ENCODE data around the gene DGKA.

Gene DGKA

GRCh38 chr12:55926738-55927587, 4.0 kb upstream of the DGKA start:
- Histone ChIP-seq H2BK15ac (ENCODE audit: low read length) (peak overlapping the region; percentile 96), H3K23ac (ENCODE audit: low read depth, low read length, poor library complexity) (peak overlapping the region; percentile 97), H3K79me1 (ENCODE audit: low read depth, low read length) (peaks cover 2% of the 10 kb centered on the region), H2AK5ac (ENCODE audit: low read depth, low read length) (peak overlapping the region; percentile 96), H3K4ac (ENCODE audit: low read length) (no peak overlapping the region), H3K36me3 (replicated peaks in 1 of 2; ENCODE audit: control insufficient read depth in 2 of 2, insufficient read depth in 2 of 2, low read length in 2 of 2) (peaks cover 8 to 40% of the 10 kb centered on the region in 2 donors), H3K4me2 (ENCODE audit: insufficient read depth, low read length, poor library complexity, severe bottlenecking) (peak overlapping the region; percentile 85), H2BK12ac (ENCODE audit: low read length) (peak overlapping the region; percentile 82), H3K27ac (replicated peaks; ENCODE audit: low read length) (peak overlapping the region; percentile 99), H3K4me3 (ENCODE audit: low read length in 2 of 2) (peak overlapping the region; percentile 89 to 94), H2BK120ac (ENCODE audit: low read depth, low read length) (peak overlapping the region; percentile 38), H3K27me3 (ENCODE audit: control insufficient read depth in 3 of 3, insufficient read depth in 3 of 3, low read depth in 1 of 3, low read length in 3 of 3) (peaks cover 0 to 7% (median 0%) of the 10 kb centered on the region in 3 experiments), H2AFZ (ENCODE audit: low read length) (peak overlapping the region; percentile 86), H3K14ac (ENCODE audit: low read length) (no peak overlapping the region), H3K9ac (ENCODE audit: low read depth, low read length, poor library complexity) (peak overlapping the region; percentile 96), H4K91ac (ENCODE audit: low read depth, low read length, poor library complexity) (no peak overlapping the region), H2BK5ac (ENCODE audit: low read length) (peak overlapping the region; percentile 100), H3K18ac (ENCODE audit: low read length) (peak overlapping the region; percentile 98), H3K4me1 (ENCODE audit: control insufficient read depth in 2 of 2, insufficient read depth in 1 of 2, low read depth in 1 of 2, low read length in 2 of 2) (peaks cover 12 to 19% of the 10 kb centered on the region in 2 donors), H3K9me3 (replicated peaks in 1 of 2; ENCODE audit: control insufficient read depth in 2 of 2, insufficient read depth in 1 of 2, low read depth in 1 of 2, low read length in 2 of 2) (no peaks in the 10 kb centered on the region), H4K8ac (ENCODE audit: low read depth, low read length) (no peak overlapping the region)
- peak; percentile 86 for DNase-seq (ENCODE audit: low spot score)
- no CpG with 5 or more reads among the region's 42 CpGs for WGBS, 2 donors (ENCODE audit: extremely low coverage in 2 of 2, insufficient read length in 2 of 2, insufficient replicate concordance in 1 of 2)

GRCh38 chr12:55927588-55928502, 3.1 kb upstream of the DGKA start, which contains the start of gene PYM1:
TSS of gene PYM1 (minus strand) at chr12:55927894. CDS start at chr12:55927761, 133 bp downstream.
- no peak within 1 kb of the TSS for H4K8ac ChIP-seq (ENCODE audit: low read depth, low read length)
- H3K9ac ChIP-seq (ENCODE audit: low read depth, low read length, poor library complexity), result peak within 1 kb of the TSS; percentile 96
- H2BK12ac ChIP-seq (ENCODE audit: low read length), result peak within 1 kb of the TSS; percentile 82

GRCh38 chr12:55929306-55929791, 1.6 kb upstream of the DGKA start:
- H3K14ac ChIP-seq (ENCODE audit: low read length), result no peak overlapping the region
- no peak overlapping the region for H4K91ac ChIP-seq (ENCODE audit: low read depth, low read length, poor library complexity)
- no peak overlapping the region for H3K18ac ChIP-seq (ENCODE audit: low read length)
- no peak overlapping the region for H3K4ac ChIP-seq (ENCODE audit: low read length)
- H2BK15ac ChIP-seq (ENCODE audit: low read length), result no peak overlapping the region
- peaks cover 4 to 28% (median 20%) of the 10 kb centered on the region in 3 experiments for H3K27me3 ChIP-seq (ENCODE audit: control insufficient read depth in 3 of 3, insufficient read depth in 3 of 3, low read depth in 1 of 3, low read length in 3 of 3)
- no peaks in the 10 kb centered on the region for H3K9me3 ChIP-seq (replicated peaks in 1 of 2; ENCODE audit: control insufficient read depth in 2 of 2, insufficient read depth in 1 of 2, low read depth in 1 of 2, low read length in 2 of 2)
- DNase-seq (ENCODE audit: low spot score), result no peak
- H2AK5ac ChIP-seq (ENCODE audit: low read depth, low read length), result no peak overlapping the region
- no peaks in the 10 kb centered on the region for H3K79me1 ChIP-seq (ENCODE audit: low read depth, low read length)
- no peak overlapping the region for H3K4me3 ChIP-seq (ENCODE audit: low read length in 2 of 2)
- WGBS, 2 donors (ENCODE audit: extremely low coverage in 2 of 2, insufficient read length in 2 of 2, insufficient replicate concordance in 1 of 2), result no CpG with 5 or more reads among the region's 8 CpGs
- no peak overlapping the region for H2AFZ ChIP-seq (ENCODE audit: low read length)
- H2BK5ac ChIP-seq (ENCODE audit: low read length), result no peak overlapping the region
- H3K23ac ChIP-seq (ENCODE audit: low read depth, low read length, poor library complexity), result no peak overlapping the region
- H3K4me1 ChIP-seq (ENCODE audit: control insufficient read depth in 2 of 2, insufficient read depth in 1 of 2, low read depth in 1 of 2, low read length in 2 of 2), result peaks cover 14 to 25% of the 10 kb centered on the region in 2 donors
- H3K4me2 ChIP-seq (ENCODE audit: insufficient read depth, low read length, poor library complexity, severe bottlenecking), result no peak overlapping the region
- H2BK12ac ChIP-seq (ENCODE audit: low read length), result no peak overlapping the region
- H2BK120ac ChIP-seq (ENCODE audit: low read depth, low read length), result no peak overlapping the region
- no peak overlapping the region for H3K27ac ChIP-seq (replicated peaks; ENCODE audit: low read length)
- H3K36me3 ChIP-seq (replicated peaks in 1 of 2; ENCODE audit: control insufficient read depth in 2 of 2, insufficient read depth in 2 of 2, low read length in 2 of 2), result peaks cover 5 to 18% of the 10 kb centered on the region in 2 donors
- H3K9ac ChIP-seq (ENCODE audit: low read depth, low read length, poor library complexity), result no peak overlapping the region
- no peak overlapping the region for H4K8ac ChIP-seq (ENCODE audit: low read depth, low read length)

More at GRCh38 chr12:55927588-55928502, 3.1 kb upstream of the DGKA start, which contains the start of gene PYM1:
- peak within 1 kb of the TSS; percentile 99 for H3K27ac ChIP-seq (replicated peaks; ENCODE audit: low read length)
- peak; percentile 76 for DNase-seq (ENCODE audit: low spot score)
- peak within 1 kb of the TSS; percentile 89 to 94 for H3K4me3 ChIP-seq (ENCODE audit: low read length in 2 of 2)
- H3K4me2 ChIP-seq (ENCODE audit: insufficient read depth, low read length, poor library complexity, severe bottlenecking), result peak within 1 kb of the TSS; percentile 85
- WGBS, 2 donors (ENCODE audit: extremely low coverage in 2 of 2, insufficient read length in 2 of 2, insufficient replicate concordance in 1 of 2), result no CpG with 5 or more reads among the region's 49 CpGs
- H3K79me1 ChIP-seq (ENCODE audit: low read depth, low read length), result peaks cover 2% of the 10 kb centered on the region
- H3K18ac ChIP-seq (ENCODE audit: low read length), result peak within 1 kb of the TSS; percentile 98
- H4K91ac ChIP-seq (ENCODE audit: low read depth, low read length, poor library complexity), result no peak within 1 kb of the TSS
- peak within 1 kb of the TSS; percentile 100 for H2BK5ac ChIP-seq (ENCODE audit: low read length)
- no peak within 1 kb of the TSS for H3K14ac ChIP-seq (ENCODE audit: low read length)
- H2AFZ ChIP-seq (ENCODE audit: low read length), result peak within 1 kb of the TSS; percentile 86
- peak within 1 kb of the TSS; percentile 96 for H2AK5ac ChIP-seq (ENCODE audit: low read depth, low read length)
- H3K27me3 ChIP-seq (ENCODE audit: control insufficient read depth in 3 of 3, insufficient read depth in 3 of 3, low read depth in 1 of 3, low read length in 3 of 3), result peaks cover 4 to 15% (median 9%) of the 10 kb centered on the region in 3 experiments
- no peak within 1 kb of the TSS for H3K4ac ChIP-seq (ENCODE audit: low read length)
- H2BK15ac ChIP-seq (ENCODE audit: low read length), result peak within 1 kb of the TSS; percentile 96
- peak within 1 kb of the TSS; percentile 97 for H3K23ac ChIP-seq (ENCODE audit: low read depth, low read length, poor library complexity)
- peaks cover 14 to 25% of the 10 kb centered on the region in 2 donors for H3K4me1 ChIP-seq (ENCODE audit: control insufficient read depth in 2 of 2, insufficient read depth in 1 of 2, low read depth in 1 of 2, low read length in 2 of 2)
- peak within 1 kb of the TSS; percentile 38 for H2BK120ac ChIP-seq (ENCODE audit: low read depth, low read length)
- H3K36me3 ChIP-seq (replicated peaks in 1 of 2; ENCODE audit: control insufficient read depth in 2 of 2, insufficient read depth in 2 of 2, low read length in 2 of 2), result peaks cover 5 to 31% of the 10 kb centered on the region in 2 donors
- no peaks in the 10 kb centered on the region for H3K9me3 ChIP-seq (replicated peaks in 1 of 2; ENCODE audit: control insufficient read depth in 2 of 2, insufficient read depth in 1 of 2, low read depth in 1 of 2, low read length in 2 of 2)

Measured in neuronal stem cell (in vitro differentiated cells).